NCI-H1694 (cell line): ENCODE results near the gene LRRC56.

Experiments
- DNase-seq: peaks from one replicate; lab custom pipeline; 2025; lab: John Stamatoyannopoulos, UW

Gene LRRC56

GRCh38 chr11:598005-598680 is 60.8 kb downstream of the LRRC56 start:
- DNase-seq = no peak

GRCh38 chr11:601573-602245 is 64.4 kb downstream of the LRRC56 start:
- DNase-seq = no peak

GRCh38 chr11:603154-603553 is 65.8 kb downstream of the LRRC56 start:
- DNase-seq = no peak
